ENCODE results near the gene SLC39A11.
"Not testable (repeated sequence)": the region's sequence is repeated elsewhere in the genome, so short reads cannot be mapped to it uniquely, and the experiment has no call there.

The SLC39A11 gene

GRCh38 chr17:72714357-72714966 is 378.0 kb downstream of the SLC39A11 start:
- Histone ChIP-seq H3K36me3 (replicated peaks) (no peaks in the 10 kb centered on the region), H3K27me3 (replicated peaks) (no peaks in the 10 kb centered on the region), H3K27ac (no peak overlapping the region), H3K4me3 (ENCODE audit: low read depth, low read length) (no peak overlapping the region)
- no peak for TF ChIP-seq CTCF (IDR thresholded peaks at IDR 0.05; ENCODE audit: low read depth, low read length, missing control alignments)
- DNase-seq: no peak
- in situ Hi-C loops (cut with HindIII; ENCODE audit: low pct_ligation_motif_present, low sequenced_read_pairs): no loop called here

- no peak for DNase-seq
- in situ Hi-C loops (cut with HindIII; ENCODE audit: low pct_ligation_motif_present, low sequenced_read_pairs): no loop called here
- Histone ChIP-seq H3K4me3 (ENCODE audit: low read depth, low read length) (no peak overlapping the region), H3K27me3 (replicated peaks) (no peaks in the 10 kb centered on the region), H3K27ac (no peak overlapping the region), H3K36me3 (replicated peaks) (no peaks in the 10 kb centered on the region)
- no peak for TF ChIP-seq CTCF (IDR thresholded peaks at IDR 0.05; ENCODE audit: low read depth, low read length, missing control alignments)
These were observed 378.8 kb downstream of the SLC39A11 start for GRCh38 chr17:72713701-72714100.

DNA sequence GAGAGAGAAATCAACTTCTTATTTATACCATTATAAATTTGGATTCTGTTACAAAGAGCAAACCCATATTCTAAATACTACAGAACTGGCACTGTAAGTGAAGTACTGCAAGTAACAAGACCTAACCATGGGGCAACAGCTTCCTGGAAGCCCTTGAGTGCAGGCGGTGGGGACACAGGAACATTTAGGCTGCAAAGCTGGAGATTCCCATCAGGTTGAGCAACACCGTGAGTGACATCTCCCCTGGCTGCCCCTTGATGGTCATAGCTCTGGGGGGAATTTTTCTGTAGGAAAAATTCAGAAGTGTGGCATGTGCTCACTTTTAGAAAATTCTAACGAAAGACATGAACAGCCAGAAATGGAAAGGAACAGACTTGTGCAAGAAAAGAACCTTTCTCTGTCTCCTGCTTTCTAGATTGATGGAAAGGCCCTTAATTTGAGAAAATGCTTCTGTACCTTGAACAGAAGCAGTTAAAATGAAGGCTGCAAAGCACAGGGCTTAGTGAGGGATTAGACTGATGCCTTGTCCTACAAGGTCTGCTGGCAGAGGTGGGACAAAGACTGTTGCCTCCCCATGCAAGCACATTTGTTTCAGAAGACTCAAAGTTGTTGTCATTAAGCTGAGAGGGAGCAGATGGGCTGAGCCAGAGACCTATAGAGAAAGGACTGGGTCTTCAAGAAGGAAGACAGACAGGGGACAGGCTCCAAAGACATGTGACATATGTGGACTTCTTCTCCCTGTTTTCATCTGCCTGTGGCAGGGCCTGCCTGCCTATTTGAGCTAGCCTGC is 380.8 kb downstream of the SLC39A11 start:
- H3K36me3 ChIP-seq (replicated peaks): no peaks in the 10 kb centered on the region
- in situ Hi-C loops (cut with HindIII; ENCODE audit: low pct_ligation_motif_present, low sequenced_read_pairs): no loop called here
- no peak for TF ChIP-seq CTCF (IDR thresholded peaks at IDR 0.05; ENCODE audit: low read depth, low read length, missing control alignments)
- no peaks in the 10 kb centered on the region for H3K27me3 ChIP-seq (replicated peaks)
- no peak overlapping the region for H3K27ac ChIP-seq
- no peak for DNase-seq
- no peak overlapping the region for H3K4me3 ChIP-seq (ENCODE audit: low read depth, low read length)

DNA sequence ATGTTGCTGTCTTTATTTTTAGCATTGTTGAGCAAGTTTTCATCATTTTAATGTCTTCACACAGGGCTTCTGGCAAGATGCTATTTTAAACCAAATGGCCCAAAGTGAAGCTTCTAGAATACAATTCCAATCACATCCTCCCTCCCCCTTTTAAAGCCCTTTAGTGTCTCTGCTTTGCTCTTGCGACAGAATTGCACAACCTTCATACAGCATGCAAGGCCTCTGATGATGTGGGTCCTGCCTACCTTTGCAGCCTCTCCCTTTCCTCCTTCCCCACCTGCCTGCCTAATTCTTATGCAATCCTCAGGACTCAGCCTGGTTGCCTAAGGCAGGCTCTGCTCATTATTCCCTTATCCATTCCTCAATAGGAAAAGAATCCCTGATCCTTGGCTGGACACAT is 381.7 kb downstream of the SLC39A11 start:
- in situ Hi-C loops (cut with HindIII; ENCODE audit: low pct_ligation_motif_present, low sequenced_read_pairs): no loop called here
- H3K36me3 ChIP-seq (replicated peaks): no peaks in the 10 kb centered on the region
- DNase-seq: no peak
- no peaks in the 10 kb centered on the region for H3K27me3 ChIP-seq (replicated peaks)
- TF ChIP-seq CTCF (IDR thresholded peaks at IDR 0.05; ENCODE audit: low read depth, low read length, missing control alignments): no peak
- H3K27ac ChIP-seq: no peak overlapping the region
- no peak overlapping the region for H3K4me3 ChIP-seq (ENCODE audit: low read depth, low read length)

GRCh38 chr17:72710202-72710601 is 382.3 kb downstream of the SLC39A11 start:
- Histone ChIP-seq H3K27ac (no peak overlapping the region), H3K27me3 (replicated peaks) (no peaks in the 10 kb centered on the region), H3K36me3 (replicated peaks) (no peaks in the 10 kb centered on the region), H3K4me3 (ENCODE audit: low read depth, low read length) (no peak overlapping the region)
- DNase-seq: no peak
- no peak for TF ChIP-seq CTCF (IDR thresholded peaks at IDR 0.05; ENCODE audit: low read depth, low read length, missing control alignments)
- in situ Hi-C loops (cut with HindIII; ENCODE audit: low pct_ligation_motif_present, low sequenced_read_pairs): no loop called here

DNA sequence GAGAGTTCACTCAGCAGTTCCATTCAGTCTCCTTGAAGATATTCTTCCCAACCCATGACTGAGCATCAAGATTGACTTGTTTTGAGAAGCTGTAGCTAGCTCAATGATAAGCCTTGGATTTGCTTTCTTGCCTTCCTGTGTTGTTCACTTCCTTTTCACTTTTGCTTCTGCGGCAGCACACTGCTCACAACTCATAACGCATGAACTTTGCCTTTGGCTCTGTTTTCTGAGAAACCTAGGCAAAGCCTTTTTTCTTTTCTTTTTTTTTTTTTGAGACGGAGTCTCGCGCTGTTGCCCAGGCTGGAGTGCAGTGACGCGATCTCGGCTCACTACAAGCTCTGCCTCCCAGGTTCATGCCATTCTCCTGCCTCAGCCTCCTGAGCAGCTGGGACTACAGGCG is 383.8 kb downstream of the SLC39A11 start:
- H3K36me3 ChIP-seq (replicated peaks); in situ Hi-C loops (cut with HindIII; ENCODE audit: low pct_ligation_motif_present, low sequenced_read_pairs); DNase-seq; H3K27ac ChIP-seq; H3K4me3 ChIP-seq (ENCODE audit: low read depth, low read length); H3K27me3 ChIP-seq (replicated peaks): not testable (repeated sequence)
